ENCODE measurements around the gene GSTM5. TPM values are rescaled to one million over a fixed set of nuclear protein-coding genes. Genes with fewer than 3 reads are reported as not detected.

The GSTM5 gene
- total and polyA plus RNA-seq, 2 of the 4 experiments (the other 2 are of a cell fraction) = 0.36 to 1.2 TPM

- no peak overlapping the region for H4K8ac ChIP-seq (ENCODE audit: low read depth in 2 of 2, low read length in 2 of 2)
These were observed 34.6 kb upstream of the GSTM5 start for GRCh38 chr1:109677459-109677858.

More at GRCh38 chr1:109677459-109677858, 34.6 kb upstream of the GSTM5 start:
- CTCF ChIA-PET = no interaction called here
- H3K14ac ChIP-seq (replicated peaks; ENCODE audit: low read depth, low read length) = no peak overlapping the region
- H3K9ac ChIP-seq (ENCODE audit: low read depth, low read length) = no peak overlapping the region
- peaks cover 6% of the 10 kb centered on the region; the same call in 1 of the 2 replicates for H3K36me3 ChIP-seq (ENCODE audit: control insufficient read depth, insufficient read depth, low read length)
- H3K4me2 ChIP-seq (ENCODE audit: low read depth, low read length) = no peak overlapping the region
- H3K27ac ChIP-seq (ENCODE audit: insufficient read depth, low read length) = no peak overlapping the region
- no CpG with 5 or more reads among the region's 3 CpGs for WGBS, 2 experiments (ENCODE audit: extremely low coverage in 2 of 2, insufficient read length in 1 of 2)
- H2BK15ac ChIP-seq (ENCODE audit: low read depth, low read length) = no peak overlapping the region
- H2AK9ac ChIP-seq (replicated peaks; ENCODE audit: low read depth, low read length, poor library complexity) = no peak overlapping the region
- H3K79me1 ChIP-seq (ENCODE audit: low read depth in 1 of 2, low read length in 2 of 2) = no peaks in the 10 kb centered on the region
- H3K18ac ChIP-seq (ENCODE audit: low read depth, low read length) = no peak overlapping the region
- H2AFZ ChIP-seq (replicated peaks; ENCODE audit: low read length, poor library complexity) = no peak overlapping the region
- no peaks in the 10 kb centered on the region for H3K9me3 ChIP-seq (ENCODE audit: control insufficient read depth, insufficient read depth, low read length)
- H2AK5ac ChIP-seq (ENCODE audit: low read depth, low read length) = no peak overlapping the region
- no peak overlapping the region for H2BK5ac ChIP-seq (ENCODE audit: low read depth, low read length, poor library complexity, severe bottlenecking)
- TF ChIP-seq CHD1 (IDR thresholded peaks at IDR 0.05; ENCODE audit: low read depth, low read length) (no peak), BHLHE40 (IDR thresholded peaks at IDR 0.05; ENCODE audit: low read depth, low read length) (no peak), CEBPB (IDR thresholded peaks at IDR 0.05; ENCODE audit: low read depth, low read length) (no peak), RAD21 (IDR thresholded peaks at IDR 0.05; ENCODE audit: low read length) (no peak), ELK1 (IDR thresholded peaks at IDR 0.05; ENCODE audit: borderline replicate concordance, low read depth, low read length) (no peak), CTCF (conservative IDR thresholded peaks at IDR 0.05; ENCODE audit: low read depth, low read length) (no peak), RCOR1 (IDR thresholded peaks at IDR 0.05; ENCODE audit: insufficient replicate concordance, low read length) (no peak), NFE2L2 (IDR thresholded peaks at IDR 0.05; ENCODE audit: low read depth, low read length) (no peak), USF2 (IDR thresholded peaks at IDR 0.05; ENCODE audit: low read depth, low read length) (no peak), FOS (IDR thresholded peaks at IDR 0.05; ENCODE audit: low read depth, low read length) (no peak)
- intact Hi-C loops (cut with micrococcal nuclease) (loop anchor here (5.0 kb wide), 1 partner anchor 45 kb away; no protein-coding TSS in a partner anchor), in situ Hi-C loops (cut with MboI; ENCODE audit: low sequenced_read_pairs) (no loop called here), dilution Hi-C loops (cut with HindIII; ENCODE audit: low sequenced_read_pairs, unreplicated experiment) (no loop called here)
- H4K20me1 ChIP-seq (ENCODE audit: insufficient read depth, low read length) = no peaks in the 10 kb centered on the region
- H3K9me1 ChIP-seq (ENCODE audit: insufficient read depth, low read length) = no peaks in the 10 kb centered on the region
- H3K4me3 ChIP-seq (ENCODE audit: insufficient read depth, low read depth, low read length) = no peak overlapping the region
- H4K5ac ChIP-seq (ENCODE audit: low read depth, low read length) = no peak overlapping the region
- no peak overlapping the region for H3K23ac ChIP-seq (ENCODE audit: low read depth, low read length)
- H4K91ac ChIP-seq (ENCODE audit: insufficient read depth, low read depth, low read length) = no peak overlapping the region
- H3K4ac ChIP-seq (ENCODE audit: low read depth, low read length) = no peak overlapping the region
- BruUV-seq (replicated peaks) = no TSS peak
- peak; percentile 0 for DNase-seq
- POLR2A ChIA-PET (ENCODE audit: unreplicated experiment) = no interaction called here
- no peak overlapping the region for H2BK120ac ChIP-seq (ENCODE audit: low read depth, low read length)
- no peak overlapping the region for H3K56ac ChIP-seq (ENCODE audit: extremely low read depth, insufficient read depth, low read length)
- no peak overlapping the region for H2BK20ac ChIP-seq (ENCODE audit: low read depth, low read length)
- no peaks in the 10 kb centered on the region for H3K27me3 ChIP-seq (ENCODE audit: control insufficient read depth, insufficient read depth, low read length)
- ATAC-seq (ENCODE audit: low read depth) = no peak
- H3K4me1 ChIP-seq (ENCODE audit: control insufficient read depth, insufficient read depth, low read length) = peaks cover 2% of the 10 kb centered on the region; the same call in 1 of the 2 replicates
